OCI-LY3 (cell line): Measurements from ENCODE around the gene DNASE1L1.

Experiments
- CTCF ChIP-seq: fragments of 200-600, 300-600 bp; sonication (generic); IDR thresholded peaks from 2 replicates; pipeline ENCODE4 v1.5.1; 2014; ENCODE audit warnings: antibody characterized with exemption, low read length, low read depth
- EZH2phosphoT487 ChIP-seq: fragments of 200-600 bp; shearing (Covaris generic); IDR thresholded peaks from 2 replicates; pipeline ENCODE4 v1.6.1; 2018; ENCODE audit warnings: antibody characterized with exemption, mixed run types, low read depth

GRCh38 chrX:154396973-154397887, 11.8 kb downstream of the DNASE1L1 start:
- no peak for TF ChIP-seq CTCF
- no peak for TF ChIP-seq EZH2phosphoT487
